Neural cell (in vitro differentiated cells): ENCODE measurements around the gene CPEB2.

Experiments used
- RAD21 ChIP-seq: fragments of 450-650 bp; conservative IDR thresholded peaks from 2 replicates; pipeline ENCODE4 v1.6.1; 2014; ENCODE audit warnings: antibody characterized with exemption, mild to moderate bottlenecking, moderate library complexity
- SMC3 ChIP-seq: fragments of 450-650 bp; conservative IDR thresholded peaks from 2 replicates; pipeline ENCODE4 v1.6.1; 2014; ENCODE audit warnings: antibody characterized with exemption, mild to moderate bottlenecking, moderate library complexity; ENCODE audit not compliant: poor library complexity
- TF ChIP-seq, protein P1 (sequence below): fragments of 450-650 bp; IDR thresholded peaks from 2 replicates; pipeline ENCODE4 v1.5.1; 2014; ENCODE audit warnings: antibody characterized with exemption, mild to moderate bottlenecking, moderate library complexity; ENCODE audit not compliant: poor library complexity, severe bottlenecking

DNA sequence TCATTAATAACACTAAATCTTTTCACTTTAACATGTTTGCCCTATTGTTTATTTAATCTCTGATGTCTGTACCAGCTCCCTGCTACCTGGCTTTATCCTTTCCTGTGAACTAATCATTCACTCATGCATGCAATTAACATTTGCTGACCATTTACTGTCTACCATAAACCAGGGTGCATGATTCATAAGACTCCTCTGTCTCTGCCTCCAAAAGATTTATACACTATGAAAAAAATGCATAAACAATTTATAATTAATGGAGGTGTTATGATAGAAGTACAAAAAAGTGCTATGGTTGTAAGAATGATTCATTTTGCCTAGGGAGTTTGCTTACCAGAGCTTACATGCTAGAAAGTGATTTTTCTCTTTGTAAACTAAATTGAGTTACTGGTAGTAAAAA is 24.5 kb upstream of the CPEB2 start:
- TF ChIP-seq RAD21 (no peak), SMC3 (no peak)
- TF ChIP-seq, protein P1, sequence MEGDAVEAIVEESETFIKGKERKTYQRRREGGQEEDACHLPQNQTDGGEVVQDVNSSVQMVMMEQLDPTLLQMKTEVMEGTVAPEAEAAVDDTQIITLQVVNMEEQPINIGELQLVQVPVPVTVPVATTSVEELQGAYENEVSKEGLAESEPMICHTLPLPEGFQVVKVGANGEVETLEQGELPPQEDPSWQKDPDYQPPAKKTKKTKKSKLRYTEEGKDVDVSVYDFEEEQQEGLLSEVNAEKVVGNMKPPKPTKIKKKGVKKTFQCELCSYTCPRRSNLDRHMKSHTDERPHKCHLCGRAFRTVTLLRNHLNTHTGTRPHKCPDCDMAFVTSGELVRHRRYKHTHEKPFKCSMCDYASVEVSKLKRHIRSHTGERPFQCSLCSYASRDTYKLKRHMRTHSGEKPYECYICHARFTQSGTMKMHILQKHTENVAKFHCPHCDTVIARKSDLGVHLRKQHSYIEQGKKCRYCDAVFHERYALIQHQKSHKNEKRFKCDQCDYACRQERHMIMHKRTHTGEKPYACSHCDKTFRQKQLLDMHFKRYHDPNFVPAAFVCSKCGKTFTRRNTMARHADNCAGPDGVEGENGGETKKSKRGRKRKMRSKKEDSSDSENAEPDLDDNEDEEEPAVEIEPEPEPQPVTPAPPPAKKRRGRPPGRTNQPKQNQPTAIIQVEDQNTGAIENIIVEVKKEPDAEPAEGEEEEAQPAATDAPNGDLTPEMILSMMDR = no peak
